GM23338 (cell line): ENCODE results near the gene ITGAV. TPM values are rescaled to one million over a fixed set of nuclear protein-coding genes. Genes with fewer than 3 reads are reported as not detected.

Source experiments
- ATAC-seq: fragments of 200-7000 bp; cut with Tn5 transposase; 3 replicates; pipeline ENCODE4 v1.9.1; 2020
- DNase-seq: peaks from one replicate; pipeline ENCODE4 v3.0.0-alpha.2; 2015; ENCODE audit warnings: low spot score
- H2AFZ ChIP-seq: fragments of 200-600 bp; sonication (generic); 2 replicates; pipeline ENCODE4 v1.8.0; 2016; ENCODE audit warnings: antibody characterized with exemption, mild to moderate bottlenecking, moderate library complexity
- H3F3A ChIP-seq: fragments of 200-600 bp; sonication (generic); replicated peaks from 2 replicates; pipeline ENCODE4 v1.8.0; 2017; ENCODE audit warnings: antibody characterized with exemption, mixed run types, low read depth
- H3K27ac ChIP-seq: fragments of 200-600 bp; sonication (generic); 2 replicates; pipeline ENCODE4 v1.6.1; 2016; ENCODE audit warnings: low read depth
- H3K27me3 ChIP-seq: fragments of 200-600 bp; sonication (generic); 2 replicates; pipeline ENCODE4 v1.8.0; 2016; ENCODE audit warnings: mild to moderate bottlenecking, mixed run types, moderate library complexity; ENCODE audit not compliant: insufficient read depth
- H3K36me3 ChIP-seq: fragments of 200-600 bp; sonication (generic); 2 replicates; pipeline ENCODE4 v1.8.0; 2016; ENCODE audit warnings: mild to moderate bottlenecking; ENCODE audit not compliant: insufficient read depth
- H3K4me1 ChIP-seq: fragments of 200-600 bp; sonication (generic); 2 replicates; pipeline ENCODE4 v1.8.0; 2016; ENCODE audit warnings: mild to moderate bottlenecking, moderate library complexity; ENCODE audit not compliant: insufficient read depth
- H3K4me2 ChIP-seq: fragments of 200-600 bp; sonication (generic); 2 replicates; pipeline ENCODE4 v1.7.1; 2017; ENCODE audit warnings: mixed run types
- H3K4me3 ChIP-seq: fragments of 200-600 bp; sonication (generic); 2 replicates; pipeline ENCODE4 v1.6.1; 2016; ENCODE audit warnings: mixed run types
- H3K79me2 ChIP-seq: fragments of 200-600 bp; sonication (generic); replicated peaks from 2 replicates; pipeline ENCODE4 v1.8.0; 2017; ENCODE audit warnings: mild to moderate bottlenecking; ENCODE audit not compliant: insufficient read depth
- H3K9me2 ChIP-seq: fragments of 200-600 bp; sonication (generic); 2 replicates; pipeline ENCODE4 v1.8.0; 2017; ENCODE audit not compliant: insufficient read depth
- H4K20me1 ChIP-seq: fragments of 200-600 bp; sonication (generic); replicated peaks from 2 replicates; pipeline ENCODE4 v1.8.0; 2017; ENCODE audit warnings: mild to moderate bottlenecking; ENCODE audit not compliant: insufficient read depth
- H3K27ac Mint-ChIP-seq: 2 replicates; pipeline ENCODE4 v1.8.0; 2020; ENCODE audit warnings: inconsistent platforms, mild to moderate bottlenecking, moderate library complexity, mixed read lengths
- H3K27me3 Mint-ChIP-seq: 3 replicates; pipeline ENCODE4 v1.8.0; 2022; ENCODE audit warnings: low read depth, mild to moderate bottlenecking, moderate library complexity, mixed read lengths, inconsistent platforms; ENCODE audit not compliant: insufficient read depth, poor library complexity
- H3K36me3 Mint-ChIP-seq: 3 replicates; pipeline ENCODE4 v1.8.0; 2021; ENCODE audit warnings: low read depth, mild to moderate bottlenecking, inconsistent platforms, moderate library complexity, mixed read lengths
- H3K4me1 Mint-ChIP-seq: 3 replicates; pipeline ENCODE4 v1.8.0; 2020; ENCODE audit warnings: mild to moderate bottlenecking, inconsistent platforms, mixed read lengths
- H3K4me3 Mint-ChIP-seq: 3 replicates; pipeline ENCODE4 v1.8.0; 2021; ENCODE audit warnings: moderate library complexity, mild to moderate bottlenecking, inconsistent platforms, mixed read lengths
- H3K9me3 Mint-ChIP-seq: 3 replicates; pipeline ENCODE4 v1.8.0; 2020; ENCODE audit warnings: moderate library complexity, mild to moderate bottlenecking, inconsistent platforms, mixed read lengths
- CREB1 ChIP-seq: fragments of 250-450 bp; sonication (Bioruptor Pico); IDR thresholded peaks from 2 replicates; pipeline ENCODE4 v1.5.0; 2020; ENCODE audit warnings: low read depth, mild to moderate bottlenecking, moderate library complexity
- EZH2 ChIP-seq: fragments of 200-600 bp; sonication (generic); IDR thresholded peaks from one replicate; pipeline ENCODE4 v1.8.0; 2017; ENCODE audit warnings: antibody characterized with exemption, mild to moderate bottlenecking, low read depth; ENCODE audit not compliant: unreplicated experiment
- EZH2phosphoT487 ChIP-seq: fragments of 200-600 bp; sonication (generic); IDR thresholded peaks from one replicate; pipeline ENCODE4 v1.8.1; 2018; ENCODE audit warnings: antibody characterized with exemption; ENCODE audit not compliant: unreplicated experiment
- JUNB ChIP-seq: IDR thresholded peaks from one replicate; pipeline ENCODE4 v1.6.1; 2016; ENCODE audit warnings: antibody characterized with exemption; ENCODE audit not compliant: unreplicated experiment
- NANOG ChIP-seq: IDR thresholded peaks from 2 replicates; pipeline ENCODE4 v1.6.1; 2016; ENCODE audit warnings: antibody characterized with exemption, borderline replicate concordance
- POLR2AphosphoS5 ChIP-seq: IDR thresholded peaks from 2 replicates; pipeline ENCODE4 v1.6.1; 2016; ENCODE audit warnings: antibody characterized with exemption, low read depth
- STAT1 ChIP-seq: IDR thresholded peaks from one replicate; pipeline ENCODE4 v1.6.1; 2016; ENCODE audit warnings: antibody characterized with exemption; ENCODE audit not compliant: unreplicated experiment
- ZNF114 ChIP-seq: fragments of 250-450 bp; sonication (Bioruptor Pico); IDR thresholded peaks from 2 replicates; pipeline ENCODE4 v1.5.0; 2020; ENCODE audit warnings: mild to moderate bottlenecking, moderate library complexity
- ZNF331 ChIP-seq: fragments of 250-450 bp; sonication (Bioruptor Pico); IDR thresholded peaks from 2 replicates; pipeline ENCODE4 v1.5.0; 2020; ENCODE audit warnings: low read depth, mild to moderate bottlenecking, moderate library complexity
- polyA plus RNA-seq: library from polyadenylated mRNA; unstranded; fragments of >200 nt; fragmentation: Nextera tagmentation; extraction: Ambion mirVana; gene quantifications from 2 replicates; pipeline ENCODE4 v1.2.1, GENCODE V29; 2016
- total RNA-seq: library from RNA; depleted of rRNA; stranded (reverse); fragments of >200 nt; shearing (Covaris generic); gene quantifications from 2 replicates; pipeline ENCODE4 v1.2.3, GENCODE V29; 2014
- TF ChIP-seq, protein P1 (sequence below): fragments of 250-450 bp; sonication (Bioruptor Pico); IDR thresholded peaks from 2 replicates; pipeline ENCODE4 v1.5.0; 2020; ENCODE audit warnings: mild to moderate bottlenecking, moderate library complexity
- TF ChIP-seq, protein P2 (sequence below), 2 experiments: fragments of 200-600 bp in 1 of 2; sonication (generic) in 1 of 2; conservative IDR thresholded peaks; 2 replicates each; pipeline versions ENCODE4 v1.5.1 to v1.6.1; 2016 to 2017; ENCODE audit warnings: antibody characterized with exemption in 2 of 2, low read depth in 2 of 2, mild to moderate bottlenecking in 2 of 2, moderate library complexity in 1 of 2
- TF ChIP-seq, protein P3 (sequence below): IDR thresholded peaks from 2 replicates; pipeline ENCODE4 v1.6.1; 2016; ENCODE audit warnings: antibody characterized with exemption
- TF ChIP-seq, protein P4 (sequence below): IDR thresholded peaks from one replicate; pipeline ENCODE4 v1.6.1; 2018; ENCODE audit warnings: antibody characterized with exemption; ENCODE audit not compliant: unreplicated experiment

The ITGAV gene
- total and polyA plus RNA-seq, 2 experiments from 2014 or later = 9.1 to 56.5 TPM

DNA sequence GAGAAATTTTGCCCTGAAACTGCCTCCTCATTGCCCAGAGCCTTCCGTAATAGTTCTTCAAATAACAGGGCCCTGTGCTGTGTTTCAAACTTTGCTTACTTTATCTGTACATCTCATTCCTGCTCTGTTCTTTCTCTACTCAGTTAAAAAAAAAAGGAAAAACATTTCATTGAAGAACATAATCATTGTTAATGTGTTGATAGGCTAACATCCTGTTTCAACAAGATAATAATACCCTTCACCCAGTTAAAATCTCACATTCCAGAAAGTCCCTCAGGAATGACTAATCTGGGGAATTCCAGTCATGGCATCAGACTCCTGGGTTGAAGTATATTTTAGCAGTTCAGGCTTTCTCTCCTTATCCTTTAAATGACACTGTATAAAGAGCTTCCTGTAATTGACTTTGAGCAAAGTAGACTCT, 45.6 kb upstream of the ITGAV start (continued):
- TF ChIP-seq, protein P1, sequence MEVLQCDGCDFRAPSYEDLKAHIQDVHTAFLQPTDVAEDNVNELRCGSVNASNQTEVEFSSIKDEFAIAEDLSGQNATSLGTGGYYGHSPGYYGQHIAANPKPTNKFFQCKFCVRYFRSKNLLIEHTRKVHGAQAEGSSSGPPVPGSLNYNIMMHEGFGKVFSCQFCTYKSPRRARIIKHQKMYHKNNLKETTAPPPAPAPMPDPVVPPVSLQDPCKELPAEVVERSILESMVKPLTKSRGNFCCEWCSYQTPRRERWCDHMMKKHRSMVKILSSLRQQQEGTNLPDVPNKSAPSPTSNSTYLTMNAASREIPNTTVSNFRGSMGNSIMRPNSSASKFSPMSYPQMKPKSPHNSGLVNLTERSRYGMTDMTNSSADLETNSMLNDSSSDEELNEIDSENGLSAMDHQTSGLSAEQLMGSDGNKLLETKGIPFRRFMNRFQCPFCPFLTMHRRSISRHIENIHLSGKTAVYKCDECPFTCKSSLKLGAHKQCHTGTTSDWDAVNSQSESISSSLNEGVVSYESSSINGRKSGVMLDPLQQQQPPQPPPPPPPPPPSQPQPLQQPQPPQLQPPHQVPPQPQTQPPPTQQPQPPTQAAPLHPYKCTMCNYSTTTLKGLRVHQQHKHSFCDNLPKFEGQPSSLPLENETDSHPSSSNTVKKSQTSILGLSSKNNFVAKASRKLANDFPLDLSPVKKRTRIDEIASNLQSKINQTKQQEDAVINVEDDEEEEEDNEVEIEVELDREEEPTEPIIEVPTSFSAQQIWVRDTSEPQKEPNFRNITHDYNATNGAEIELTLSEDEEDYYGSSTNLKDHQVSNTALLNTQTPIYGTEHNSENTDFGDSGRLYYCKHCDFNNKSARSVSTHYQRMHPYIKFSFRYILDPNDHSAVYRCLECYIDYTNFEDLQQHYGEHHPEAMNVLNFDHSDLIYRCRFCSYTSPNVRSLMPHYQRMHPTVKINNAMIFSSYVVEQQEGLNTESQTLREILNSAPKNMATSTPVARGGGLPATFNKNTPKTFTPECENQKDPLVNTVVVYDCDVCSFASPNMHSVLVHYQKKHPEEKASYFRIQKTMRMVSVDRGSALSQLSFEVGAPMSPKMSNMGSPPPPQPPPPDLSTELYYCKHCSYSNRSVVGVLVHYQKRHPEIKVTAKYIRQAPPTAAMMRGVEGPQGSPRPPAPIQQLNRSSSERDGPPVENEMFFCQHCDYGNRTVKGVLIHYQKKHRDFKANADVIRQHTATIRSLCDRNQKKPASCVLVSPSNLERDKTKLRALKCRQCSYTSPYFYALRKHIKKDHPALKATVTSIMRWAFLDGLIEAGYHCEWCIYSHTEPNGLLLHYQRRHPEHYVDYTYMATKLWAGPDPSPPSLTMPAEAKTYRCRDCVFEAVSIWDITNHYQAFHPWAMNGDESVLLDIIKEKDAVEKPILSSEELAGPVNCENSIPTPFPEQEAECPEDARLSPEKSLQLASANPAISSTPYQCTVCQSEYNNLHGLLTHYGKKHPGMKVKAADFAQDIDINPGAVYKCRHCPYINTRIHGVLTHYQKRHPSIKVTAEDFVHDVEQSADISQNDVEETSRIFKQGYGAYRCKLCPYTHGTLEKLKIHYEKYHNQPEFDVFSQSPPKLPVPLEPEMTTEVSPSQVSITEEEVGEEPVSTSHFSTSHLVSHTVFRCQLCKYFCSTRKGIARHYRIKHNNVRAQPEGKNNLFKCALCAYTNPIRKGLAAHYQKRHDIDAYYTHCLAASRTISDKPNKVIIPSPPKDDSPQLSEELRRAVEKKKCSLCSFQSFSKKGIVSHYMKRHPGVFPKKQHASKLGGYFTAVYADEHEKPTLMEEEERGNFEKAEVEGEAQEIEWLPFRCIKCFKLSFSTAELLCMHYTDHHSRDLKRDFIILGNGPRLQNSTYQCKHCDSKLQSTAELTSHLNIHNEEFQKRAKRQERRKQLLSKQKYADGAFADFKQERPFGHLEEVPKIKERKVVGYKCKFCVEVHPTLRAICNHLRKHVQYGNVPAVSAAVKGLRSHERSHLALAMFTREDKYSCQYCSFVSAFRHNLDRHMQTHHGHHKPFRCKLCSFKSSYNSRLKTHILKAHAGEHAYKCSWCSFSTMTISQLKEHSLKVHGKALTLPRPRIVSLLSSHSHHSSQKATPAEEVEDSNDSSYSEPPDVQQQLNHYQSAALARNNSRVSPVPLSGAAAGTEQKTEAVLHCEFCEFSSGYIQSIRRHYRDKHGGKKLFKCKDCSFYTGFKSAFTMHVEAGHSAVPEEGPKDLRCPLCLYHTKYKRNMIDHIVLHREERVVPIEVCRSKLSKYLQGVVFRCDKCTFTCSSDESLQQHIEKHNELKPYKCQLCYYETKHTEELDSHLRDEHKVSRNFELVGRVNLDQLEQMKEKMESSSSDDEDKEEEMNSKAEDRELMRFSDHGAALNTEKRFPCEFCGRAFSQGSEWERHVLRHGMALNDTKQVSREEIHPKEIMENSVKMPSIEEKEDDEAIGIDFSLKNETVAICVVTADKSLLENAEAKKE (CRISPR knock-in tag) = no peak

DNA sequence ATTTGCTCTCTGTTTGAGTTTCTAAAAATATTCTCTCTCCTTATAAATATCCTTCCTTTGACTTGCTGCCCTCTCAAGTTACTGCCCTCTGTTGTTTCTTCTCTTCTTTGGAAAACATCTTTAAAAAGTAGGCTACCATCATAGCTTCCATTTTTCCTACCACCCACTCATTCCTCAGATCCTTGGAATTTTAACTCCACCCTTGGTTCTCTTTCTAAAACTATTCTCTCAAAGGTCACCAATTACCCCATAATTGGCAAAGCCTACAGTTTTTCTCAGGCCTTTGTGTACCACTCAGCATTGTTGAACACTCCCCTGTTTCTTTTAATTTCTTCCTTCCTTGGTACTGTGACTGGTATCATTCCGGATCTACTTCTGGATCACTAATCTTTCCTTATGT, 43.0 kb upstream of the ITGAV start:
- Mint-ChIP-seq H3K9me3 (no peaks in the 10 kb centered on the region), H3K4me1 (peaks cover 4% of the 10 kb centered on the region), H3K36me3 (no peaks in the 10 kb centered on the region), H3K27me3 (no peaks in the 10 kb centered on the region), H3K27ac (no peak overlapping the region), H3K4me3 (no peak overlapping the region)
- DNase-seq = no peak
- Histone ChIP-seq H3K27me3 (no peaks in the 10 kb centered on the region), H3K79me2 (no peaks in the 10 kb centered on the region), H3K4me1 (peaks cover 23% of the 10 kb centered on the region), H3K4me3 (no peak overlapping the region), H3K27ac (no peak overlapping the region), H3F3A (no peaks in the 10 kb centered on the region), H4K20me1 (no peaks in the 10 kb centered on the region), H3K36me3 (no peaks in the 10 kb centered on the region), H3K9me2 (no peaks in the 10 kb centered on the region; the same call in 1 of the 2 replicates), H2AFZ (no peak overlapping the region), H3K4me2 (no peak overlapping the region)
- ATAC-seq = no peak
- TF ChIP-seq CREB1 (CRISPR knock-in tag) (no peak), EZH2 (no peak), ZNF114 (no peak), ZNF331 (CRISPR knock-in tag) (no peak), STAT1 (no peak), NANOG (no peak), EZH2phosphoT487 (no peak), JUNB (no peak), POLR2AphosphoS5 (no peak)
- TF ChIP-seq, protein P2, sequence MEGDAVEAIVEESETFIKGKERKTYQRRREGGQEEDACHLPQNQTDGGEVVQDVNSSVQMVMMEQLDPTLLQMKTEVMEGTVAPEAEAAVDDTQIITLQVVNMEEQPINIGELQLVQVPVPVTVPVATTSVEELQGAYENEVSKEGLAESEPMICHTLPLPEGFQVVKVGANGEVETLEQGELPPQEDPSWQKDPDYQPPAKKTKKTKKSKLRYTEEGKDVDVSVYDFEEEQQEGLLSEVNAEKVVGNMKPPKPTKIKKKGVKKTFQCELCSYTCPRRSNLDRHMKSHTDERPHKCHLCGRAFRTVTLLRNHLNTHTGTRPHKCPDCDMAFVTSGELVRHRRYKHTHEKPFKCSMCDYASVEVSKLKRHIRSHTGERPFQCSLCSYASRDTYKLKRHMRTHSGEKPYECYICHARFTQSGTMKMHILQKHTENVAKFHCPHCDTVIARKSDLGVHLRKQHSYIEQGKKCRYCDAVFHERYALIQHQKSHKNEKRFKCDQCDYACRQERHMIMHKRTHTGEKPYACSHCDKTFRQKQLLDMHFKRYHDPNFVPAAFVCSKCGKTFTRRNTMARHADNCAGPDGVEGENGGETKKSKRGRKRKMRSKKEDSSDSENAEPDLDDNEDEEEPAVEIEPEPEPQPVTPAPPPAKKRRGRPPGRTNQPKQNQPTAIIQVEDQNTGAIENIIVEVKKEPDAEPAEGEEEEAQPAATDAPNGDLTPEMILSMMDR (conservative IDR thresholded peaks at IDR 0.05; ENCODE audit: low read depth in 2 of 2) = no peak
- TF ChIP-seq, protein P3, sequence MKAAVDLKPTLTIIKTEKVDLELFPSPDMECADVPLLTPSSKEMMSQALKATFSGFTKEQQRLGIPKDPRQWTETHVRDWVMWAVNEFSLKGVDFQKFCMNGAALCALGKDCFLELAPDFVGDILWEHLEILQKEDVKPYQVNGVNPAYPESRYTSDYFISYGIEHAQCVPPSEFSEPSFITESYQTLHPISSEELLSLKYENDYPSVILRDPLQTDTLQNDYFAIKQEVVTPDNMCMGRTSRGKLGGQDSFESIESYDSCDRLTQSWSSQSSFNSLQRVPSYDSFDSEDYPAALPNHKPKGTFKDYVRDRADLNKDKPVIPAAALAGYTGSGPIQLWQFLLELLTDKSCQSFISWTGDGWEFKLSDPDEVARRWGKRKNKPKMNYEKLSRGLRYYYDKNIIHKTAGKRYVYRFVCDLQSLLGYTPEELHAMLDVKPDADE = no peak
- TF ChIP-seq, protein P4, sequence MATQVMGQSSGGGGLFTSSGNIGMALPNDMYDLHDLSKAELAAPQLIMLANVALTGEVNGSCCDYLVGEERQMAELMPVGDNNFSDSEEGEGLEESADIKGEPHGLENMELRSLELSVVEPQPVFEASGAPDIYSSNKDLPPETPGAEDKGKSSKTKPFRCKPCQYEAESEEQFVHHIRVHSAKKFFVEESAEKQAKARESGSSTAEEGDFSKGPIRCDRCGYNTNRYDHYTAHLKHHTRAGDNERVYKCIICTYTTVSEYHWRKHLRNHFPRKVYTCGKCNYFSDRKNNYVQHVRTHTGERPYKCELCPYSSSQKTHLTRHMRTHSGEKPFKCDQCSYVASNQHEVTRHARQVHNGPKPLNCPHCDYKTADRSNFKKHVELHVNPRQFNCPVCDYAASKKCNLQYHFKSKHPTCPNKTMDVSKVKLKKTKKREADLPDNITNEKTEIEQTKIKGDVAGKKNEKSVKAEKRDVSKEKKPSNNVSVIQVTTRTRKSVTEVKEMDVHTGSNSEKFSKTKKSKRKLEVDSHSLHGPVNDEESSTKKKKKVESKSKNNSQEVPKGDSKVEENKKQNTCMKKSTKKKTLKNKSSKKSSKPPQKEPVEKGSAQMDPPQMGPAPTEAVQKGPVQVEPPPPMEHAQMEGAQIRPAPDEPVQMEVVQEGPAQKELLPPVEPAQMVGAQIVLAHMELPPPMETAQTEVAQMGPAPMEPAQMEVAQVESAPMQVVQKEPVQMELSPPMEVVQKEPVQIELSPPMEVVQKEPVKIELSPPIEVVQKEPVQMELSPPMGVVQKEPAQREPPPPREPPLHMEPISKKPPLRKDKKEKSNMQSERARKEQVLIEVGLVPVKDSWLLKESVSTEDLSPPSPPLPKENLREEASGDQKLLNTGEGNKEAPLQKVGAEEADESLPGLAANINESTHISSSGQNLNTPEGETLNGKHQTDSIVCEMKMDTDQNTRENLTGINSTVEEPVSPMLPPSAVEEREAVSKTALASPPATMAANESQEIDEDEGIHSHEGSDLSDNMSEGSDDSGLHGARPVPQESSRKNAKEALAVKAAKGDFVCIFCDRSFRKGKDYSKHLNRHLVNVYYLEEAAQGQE = no peak
